HCT116 (cell line): ENCODE measurements around the gene ITSN1. TPM values are rescaled to one million over a fixed set of nuclear protein-coding genes. Genes with fewer than 3 reads are reported as not detected.

Experiments used
- ATAC-seq: fragments of 200-7000 bp; cut with Tn5 transposase; 2 replicates; pipeline ENCODE4 v1.9.1; 2020; ENCODE audit warnings: mild to moderate bottlenecking, moderate library complexity
- BruUV-seq: library from RNA; stranded (reverse); fragments of 400-500 nt; replicated peaks from 2 replicates; lab custom pipeline; 2021; lab: Mats Ljungman, UMichigan
- CTCF ChIA-PET: fragments of 300-600 bp; sonication (Branson Sonifier 250); formaldehyde crosslinking; loops from one replicate; lab custom pipeline; 2021; ENCODE audit warnings: antibody characterized with exemption; lab: Charles Lee
- POLR2A ChIA-PET: fragments of 300-600, 350-600 bp; sonication (Branson Sonifier 250); formaldehyde crosslinking; loops from one replicate; lab custom pipeline; 2021; ENCODE audit warnings: antibody characterized with exemption; lab: Charles Lee
- RAD21 ChIA-PET, 2 experiments: fragments of 300-600 bp; sonication (Branson Sonifier 250); formaldehyde crosslinking; loops; one replicate each; lab custom pipeline; 2023; ENCODE audit warnings: low total read pairs in 2 of 2; ENCODE audit not compliant: uncharacterized antibody in 2 of 2, unreplicated experiment in 2 of 2, low non-redundant PET in 1 of 2; lab: Charles Lee
- DNase-seq: peaks from one replicate; pipeline ENCODE4 v3.0.0-alpha.2; 2010; ENCODE audit warnings: low read depth, low spot score
- H2AFZ ChIP-seq: fragments of 200-600 bp; shearing (Covaris generic), sonication (generic); 2 replicates; pipeline ENCODE4 v1.6.1; 2017; ENCODE audit warnings: low read depth, mixed run types, mixed read lengths, antibody characterized with exemption, low read length; ENCODE audit not compliant: poor library complexity, severe bottlenecking
- H3K27ac ChIP-seq: 2 replicates; pipeline ENCODE4 v1.5.1; 2012; ENCODE audit warnings: low read depth, low read length
- H3K27me3 ChIP-seq: fragments of 200-600 bp; sonication (generic); 2 replicates; pipeline ENCODE4 v1.6.1; 2016; ENCODE audit warnings: mixed run types, low read length, mixed read lengths; ENCODE audit not compliant: insufficient read depth
- H3K36me3 ChIP-seq, 2 experiments: fragments of 200-500 bp in 1 of 2; fragments of 200-600 bp in 1 of 2; sonication (Bioruptor generic) in 1 of 2; sonication (generic) in 1 of 2; 2 replicates each; pipeline versions ENCODE4 v1.5.1 to v1.6.1; 2014 to 2016; ENCODE audit warnings: low read length in 2 of 2, inconsistent platforms in 1 of 2, mixed read lengths in 1 of 2, mixed run types in 1 of 2; ENCODE audit not compliant: insufficient read depth in 2 of 2, control insufficient read depth in 1 of 2
- H3K4me1 ChIP-seq, 2 experiments: fragments of 200-600 bp in 1 of 2; sonication (generic) in 1 of 2; 2 replicates each; pipeline versions ENCODE4 v1.5.1 to v1.6.1; 2012 to 2017; ENCODE audit warnings: low read length in 2 of 2, inconsistent platforms in 1 of 2, mild to moderate bottlenecking in 1 of 2, mixed read lengths in 1 of 2, mixed run types in 1 of 2, moderate library complexity in 1 of 2; ENCODE audit not compliant: insufficient read depth in 2 of 2, control insufficient read depth in 1 of 2
- H3K4me2 ChIP-seq: fragments of 200-600 bp; sonication (generic); 2 replicates; pipeline ENCODE4 v1.6.1; 2017; ENCODE audit warnings: mixed run types, low read length, mixed read lengths
- H3K4me3 ChIP-seq, 2 experiments: fragments of 200-600 bp in 1 of 2; sonication (generic) in 1 of 2; replicated peaks in 1 of 2; 2 replicates each; pipeline ENCODE4 v1.5.1; 2011 to 2016; ENCODE audit warnings: low read length in 2 of 2, control low read depth in 1 of 2, low read depth in 1 of 2, mild to moderate bottlenecking in 1 of 2, mixed read lengths in 1 of 2, mixed run types in 1 of 2
- H3K79me2 ChIP-seq: fragments of 200-600 bp; sonication (generic); 2 replicates; pipeline ENCODE4 v1.6.1; 2017; ENCODE audit warnings: mild to moderate bottlenecking, mixed run types, low read length, moderate library complexity, mixed read lengths; ENCODE audit not compliant: insufficient read depth
- H3K9ac ChIP-seq: fragments of 200-600 bp; sonication (generic); 2 replicates; pipeline ENCODE4 v1.6.1; 2016; ENCODE audit warnings: low read length, mixed read lengths
- H3K9me2 ChIP-seq: fragments of 200-600 bp; sonication (generic), shearing (Covaris generic); 2 replicates; pipeline ENCODE4 v1.6.1; 2017; ENCODE audit warnings: mixed run types, mild to moderate bottlenecking, moderate library complexity; ENCODE audit not compliant: insufficient read depth
- H3K9me3 ChIP-seq, 2 experiments: fragments of 200-500 bp in 1 of 2; fragments of 200-600 bp in 1 of 2; sonication (Bioruptor generic) in 1 of 2; sonication (generic) in 1 of 2; 2 replicates each; pipeline ENCODE4 v1.6.1; 2014 to 2017; ENCODE audit warnings: low read length in 2 of 2, mixed read lengths in 2 of 2, inconsistent platforms in 1 of 2, low read depth in 1 of 2, mild to moderate bottlenecking in 1 of 2, mixed run types in 1 of 2, moderate library complexity in 1 of 2; ENCODE audit not compliant: control insufficient read depth in 1 of 2, insufficient read depth in 1 of 2
- H4K20me1 ChIP-seq: fragments of 200-600 bp; sonication (generic), shearing (Covaris generic); 2 replicates; pipeline ENCODE4 v1.6.1; 2017; ENCODE audit warnings: mixed run types, mild to moderate bottlenecking, moderate library complexity; ENCODE audit not compliant: insufficient read depth
- CEBPB ChIP-seq: IDR thresholded peaks from 2 replicates; pipeline ENCODE4 v1.6.1; 2012; ENCODE audit warnings: low read depth
- EGR1 ChIP-seq: IDR thresholded peaks from 2 replicates; pipeline ENCODE4 v1.6.1; 2012; ENCODE audit warnings: low read depth
- ELF1 ChIP-seq: IDR thresholded peaks from 2 replicates; pipeline ENCODE4 v1.6.1; 2012; ENCODE audit warnings: low read depth, borderline replicate concordance
- JUND ChIP-seq: IDR thresholded peaks from 2 replicates; pipeline ENCODE4 v1.6.1; 2012
- POLR2A ChIP-seq: IDR thresholded peaks from 2 replicates; pipeline ENCODE4 v1.7.0; 2011; ENCODE audit warnings: borderline replicate concordance; ENCODE audit not compliant: insufficient read depth, insufficient read length; ENCODE audit errors: extremely low read depth
- SIN3A ChIP-seq: IDR thresholded peaks from 2 replicates; pipeline ENCODE4 v1.6.1; 2012; ENCODE audit warnings: low read depth
- SRF ChIP-seq: IDR thresholded peaks from 2 replicates; pipeline ENCODE4 v1.6.1; 2012; ENCODE audit warnings: low read depth
- TCF7L2 ChIP-seq: IDR thresholded peaks from 2 replicates; pipeline ENCODE4 v1.7.0; 2011; ENCODE audit warnings: borderline replicate concordance, inconsistent platforms; ENCODE audit not compliant: insufficient read depth, insufficient read length; ENCODE audit errors: extremely low read depth
- ZNF274 ChIP-seq: fragments of 200-500 bp; sonication (Bioruptor generic); IDR thresholded peaks from 2 replicates; pipeline ENCODE4 v1.6.1; 2014; ENCODE audit warnings: mild to moderate bottlenecking, low read depth, low read length, inconsistent platforms
- intact Hi-C: fragments of 100-400 bp; cut with micrococcal nuclease; formaldehyde crosslinking; loops from 2 replicates; pipeline ENCODE4 v1.10.0; 2022
- total RNA-seq: library from RNA; stranded (reverse); gene quantifications from one replicate; pipeline ENCODE4 v1.2.1, GENCODE V29; 2021; ENCODE audit not compliant: unreplicated experiment
- TF ChIP-seq, protein P1 (sequence below): IDR thresholded peaks from 2 replicates; pipeline ENCODE4 v1.6.1; 2012; ENCODE audit warnings: low read depth
- TF ChIP-seq, protein P2 (sequence below): IDR thresholded peaks from 2 replicates; pipeline ENCODE4 v1.6.1; 2012

The ITSN1 gene
- total RNA-seq, 1 experiment from 2014 or later, result 25.8 TPM

DNA sequence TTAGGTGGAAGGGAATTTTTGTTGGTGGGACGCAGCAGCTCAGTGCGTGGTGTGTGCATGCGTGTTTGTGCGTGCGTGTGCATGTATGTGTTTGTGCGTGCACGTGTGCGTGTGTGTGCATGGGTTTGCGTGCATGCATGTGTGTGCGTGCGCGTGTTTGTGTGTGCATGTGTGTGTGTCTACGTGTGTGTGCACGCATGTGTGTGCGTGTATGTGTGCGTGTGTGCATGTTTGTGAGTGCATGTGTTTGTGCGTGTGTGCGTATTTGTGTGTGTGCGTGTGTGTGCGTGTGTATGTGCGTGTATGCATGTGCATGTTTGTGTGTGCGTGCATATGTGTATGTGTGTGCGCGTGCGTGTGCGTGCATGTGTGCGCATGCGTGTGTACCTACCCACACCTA, 253.1 kb downstream of the ITSN1 start:
- intact Hi-C loops, result no loop called here
- H3K4me1 ChIP-seq, result peaks cover 0 to 7% of the 10 kb centered on the region in 2 experiments; a peak in 3 of 4 replicates
- no peak overlapping the region for H2AFZ ChIP-seq
- no peak overlapping the region for H3K4me3 ChIP-seq
- no peaks in the 10 kb centered on the region for H3K27me3 ChIP-seq
- H3K9me3 ChIP-seq, result no peaks in the 10 kb centered on the region
- ATAC-seq (no peak), DNase-seq (no peak)
- no peaks in the 10 kb centered on the region for H3K36me3 ChIP-seq
- RAD21 ChIA-PET, result interaction anchor here in 1 of 2 experiments (0.6 kb wide), 1 partner anchor 285 kb away, joined by 4 read pairs; no protein-coding TSS in a partner anchor
- H3K9me2 ChIP-seq, result no peaks in the 10 kb centered on the region
- H4K20me1 ChIP-seq, result no peaks in the 10 kb centered on the region
- no peak overlapping the region for H3K27ac ChIP-seq
- POLR2A ChIA-PET, result no interaction called here
- no peaks in the 10 kb centered on the region for H3K79me2 ChIP-seq
- CTCF ChIA-PET, result no interaction called here
- BruUV-seq, result no TSS peak
- TF ChIP-seq TCF7L2, result no peak
- no peak for TF ChIP-seq SRF
- TF ChIP-seq CEBPB, result no peak
- TF ChIP-seq, protein P1, sequence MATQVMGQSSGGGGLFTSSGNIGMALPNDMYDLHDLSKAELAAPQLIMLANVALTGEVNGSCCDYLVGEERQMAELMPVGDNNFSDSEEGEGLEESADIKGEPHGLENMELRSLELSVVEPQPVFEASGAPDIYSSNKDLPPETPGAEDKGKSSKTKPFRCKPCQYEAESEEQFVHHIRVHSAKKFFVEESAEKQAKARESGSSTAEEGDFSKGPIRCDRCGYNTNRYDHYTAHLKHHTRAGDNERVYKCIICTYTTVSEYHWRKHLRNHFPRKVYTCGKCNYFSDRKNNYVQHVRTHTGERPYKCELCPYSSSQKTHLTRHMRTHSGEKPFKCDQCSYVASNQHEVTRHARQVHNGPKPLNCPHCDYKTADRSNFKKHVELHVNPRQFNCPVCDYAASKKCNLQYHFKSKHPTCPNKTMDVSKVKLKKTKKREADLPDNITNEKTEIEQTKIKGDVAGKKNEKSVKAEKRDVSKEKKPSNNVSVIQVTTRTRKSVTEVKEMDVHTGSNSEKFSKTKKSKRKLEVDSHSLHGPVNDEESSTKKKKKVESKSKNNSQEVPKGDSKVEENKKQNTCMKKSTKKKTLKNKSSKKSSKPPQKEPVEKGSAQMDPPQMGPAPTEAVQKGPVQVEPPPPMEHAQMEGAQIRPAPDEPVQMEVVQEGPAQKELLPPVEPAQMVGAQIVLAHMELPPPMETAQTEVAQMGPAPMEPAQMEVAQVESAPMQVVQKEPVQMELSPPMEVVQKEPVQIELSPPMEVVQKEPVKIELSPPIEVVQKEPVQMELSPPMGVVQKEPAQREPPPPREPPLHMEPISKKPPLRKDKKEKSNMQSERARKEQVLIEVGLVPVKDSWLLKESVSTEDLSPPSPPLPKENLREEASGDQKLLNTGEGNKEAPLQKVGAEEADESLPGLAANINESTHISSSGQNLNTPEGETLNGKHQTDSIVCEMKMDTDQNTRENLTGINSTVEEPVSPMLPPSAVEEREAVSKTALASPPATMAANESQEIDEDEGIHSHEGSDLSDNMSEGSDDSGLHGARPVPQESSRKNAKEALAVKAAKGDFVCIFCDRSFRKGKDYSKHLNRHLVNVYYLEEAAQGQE, result no peak
- no peak for TF ChIP-seq SIN3A
- TF ChIP-seq ZNF274, result no peak
- no peak for TF ChIP-seq EGR1
- no peak for TF ChIP-seq ELF1
- TF ChIP-seq POLR2A, result no peak
- no peak for TF ChIP-seq JUND
- TF ChIP-seq, protein P2, sequence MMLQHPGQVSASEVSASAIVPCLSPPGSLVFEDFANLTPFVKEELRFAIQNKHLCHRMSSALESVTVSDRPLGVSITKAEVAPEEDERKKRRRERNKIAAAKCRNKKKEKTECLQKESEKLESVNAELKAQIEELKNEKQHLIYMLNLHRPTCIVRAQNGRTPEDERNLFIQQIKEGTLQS, result no peak
- TF ChIP-seq, all 23 proteins: peak for 0
- H3K4me2 ChIP-seq, result no peak overlapping the region
- H3K9ac ChIP-seq, result no peak overlapping the region
